B cell (primary cell): ENCODE data around the gene CPA5. TPM values are rescaled to one million over a fixed set of nuclear protein-coding genes. Genes with fewer than 3 reads are reported as not detected.

Source experiments
- ATAC-seq: fragments of 200-7000 bp; cut with Tn5 transposase; one replicate; pipeline ENCODE4 v1.10.0; 2021; ENCODE audit warnings: low read depth, mild to moderate bottlenecking, moderate number of reproducible peaks, moderate library complexity
- CTCF ChIA-PET: fragments of 350-600 bp; sonication (Branson Sonifier 250); formaldehyde crosslinking; loops from one replicate; lab custom pipeline; 2021; ENCODE audit warnings: antibody characterized with exemption, inconsistent platforms; lab: Charles Lee
- POLR2A ChIA-PET: fragments of 350-600 bp; sonication (Branson Sonifier 250); formaldehyde crosslinking; loops from one replicate; lab custom pipeline; 2021; ENCODE audit warnings: antibody characterized with exemption; lab: Charles Lee
- DNase-seq: peaks from one replicate; pipeline ENCODE4 v3.0.0; 2013
- H2AFZ ChIP-seq: 2 replicates; pipeline ENCODE4 v1.6.1; 2012; ENCODE audit warnings: mild to moderate bottlenecking, low read depth, low read length; ENCODE audit not compliant: insufficient read depth, poor library complexity, severe bottlenecking
- H3K27ac ChIP-seq, 2 donors: 1 replicate in 1 of 2; 2 replicates in 1 of 2; pipeline ENCODE4 v1.5.1; 2012 to 2013; ENCODE audit warnings: low read length in 2 of 2, mild to moderate bottlenecking in 2 of 2, moderate library complexity in 1 of 2
- H3K27me3 ChIP-seq, 4 experiments: fragments of 200-600 bp in 1 of 4; sonication (generic) in 1 of 4; replicated peaks in 1 of 4; 1 replicate in 2 of 4; 2 replicates in 2 of 4; pipeline versions ENCODE4 v1.6.1 to v1.7.0; 2013 to 2016; ENCODE audit warnings: low read length in 3 of 4, mild to moderate bottlenecking in 2 of 4, mixed read lengths in 1 of 4, moderate library complexity in 1 of 4; ENCODE audit not compliant: insufficient read depth in 4 of 4, control insufficient read depth in 3 of 4; ENCODE audit errors: control extremely low read depth in 1 of 4
- H3K36me3 ChIP-seq, 2 experiments: replicated peaks in 1 of 2; 1 replicate in 1 of 2; 2 replicates in 1 of 2; pipeline versions ENCODE4 v1.6.1 to v1.7.1; 2013; ENCODE audit warnings: low read length in 1 of 2; ENCODE audit not compliant: insufficient read depth in 2 of 2, control insufficient read depth in 1 of 2; ENCODE audit errors: control extremely low read depth in 1 of 2, extremely low read depth in 1 of 2
- H3K4me1 ChIP-seq, 2 donors: fragments of 200-600 bp in 1 of 2; sonication (generic) in 1 of 2; 1 replicate in 1 of 2; 2 replicates in 1 of 2; pipeline versions ENCODE4 v1.5.1 to v1.6.1; 2013 to 2017; ENCODE audit warnings: low read length in 2 of 2; ENCODE audit not compliant: control insufficient read depth in 2 of 2, insufficient read depth in 2 of 2
- H3K4me2 ChIP-seq: replicated peaks from 2 replicates; pipeline ENCODE3; 2012; ENCODE audit warnings: mild to moderate bottlenecking, low read depth, low read length; ENCODE audit not compliant: poor library complexity, severe bottlenecking
- H3K4me3 ChIP-seq, 5 experiments: fragments of 200-600 bp in 1 of 5; sonication (generic) in 1 of 5; 1 replicate in 3 of 5; 2 replicates in 2 of 5; pipeline versions ENCODE4 v1.5.1 to v1.7.0; 2011 to 2016; ENCODE audit warnings: low read length in 4 of 5, mild to moderate bottlenecking in 4 of 5, low read depth in 2 of 5, control low read depth in 1 of 5, moderate library complexity in 1 of 5; ENCODE audit not compliant: insufficient read depth in 1 of 5; ENCODE audit errors: control extremely low read depth in 1 of 5, extremely low read depth in 1 of 5
- H3K79me2 ChIP-seq: fragments of 200-600 bp; sonication (generic); one replicate; pipeline ENCODE4 v1.6.0; 2016; ENCODE audit warnings: low read length; ENCODE audit not compliant: control insufficient read depth, insufficient read depth
- H3K9ac ChIP-seq: fragments of 200-600 bp; sonication (generic); 2 replicates; pipeline ENCODE4 v1.6.1; 2017; ENCODE audit warnings: mild to moderate bottlenecking, low read length, moderate library complexity
- H3K9me3 ChIP-seq, 3 donors: one replicate each; pipeline versions ENCODE4 v1.6.1 to v1.7.1; 2013; ENCODE audit warnings: low read length in 2 of 3; ENCODE audit not compliant: control insufficient read depth in 2 of 3, insufficient read depth in 1 of 3; ENCODE audit errors: control extremely low read depth in 1 of 3
- H4K20me1 ChIP-seq: 2 replicates; pipeline ENCODE4 v1.6.0; 2012; ENCODE audit warnings: mild to moderate bottlenecking, low read length; ENCODE audit not compliant: insufficient read depth, control insufficient read depth, poor library complexity, severe bottlenecking
- H3K27ac Mint-ChIP-seq: one replicate; pipeline ENCODE4 v1.8.0; 2021; ENCODE audit warnings: mixed read lengths
- H3K27me3 Mint-ChIP-seq: one replicate; pipeline ENCODE4 v1.8.0; 2021; ENCODE audit warnings: mixed read lengths
- H3K4me1 Mint-ChIP-seq: one replicate; pipeline ENCODE4 v1.8.0; 2021; ENCODE audit warnings: mixed read lengths
- H3K4me3 Mint-ChIP-seq: one replicate; pipeline ENCODE4 v1.8.0; 2021; ENCODE audit warnings: mixed read lengths
- H3K9me3 Mint-ChIP-seq: one replicate; pipeline ENCODE4 v1.8.0; 2022; ENCODE audit warnings: mixed read lengths; ENCODE audit not compliant: insufficient read depth
- EZH2 ChIP-seq: IDR thresholded peaks from 2 replicates; pipeline ENCODE4 v1.6.1; 2012; ENCODE audit warnings: borderline replicate concordance, low read depth, mild to moderate bottlenecking, moderate library complexity, low read length; ENCODE audit not compliant: insufficient read depth, poor library complexity, severe bottlenecking
- WGBS: methylation state at CpG from one replicate; pipeline ENCODE4 v1.1.5; 2013; ENCODE audit warnings: missing lambda C conversion rate; ENCODE audit not compliant: insufficient coverage; 5-methylcytosine and 5-hydroxymethylcytosine counted together
- intact Hi-C: fragments of 100-400 bp; cut with micrococcal nuclease; formaldehyde crosslinking; loops from one replicate; pipeline ENCODE4 v1.10.0; 2022
- polyA plus RNA-seq: library from polyadenylated mRNA; depleted of rRNA; stranded (reverse); fragments of >200 nt; gene quantifications from 2 replicates; pipeline ENCODE4 v1.2.3, GENCODE V29; 2012
- total RNA-seq, 2 donors: library from RNA; stranded (reverse); fragments of 120-200 nt in 1 of 2; gene quantifications; 1 replicate in 1 of 2; 2 replicates in 1 of 2; pipeline versions ENCODE4 v1.2.3 to v1.2.4, GENCODE V29; 2013 to 2022
- TF ChIP-seq, protein P1 (sequence below): fragments of 200-600 bp; IDR thresholded peaks from one replicate; pipeline ENCODE4 v1.8.0; 2022; ENCODE audit warnings: antibody characterized with exemption, mild to moderate bottlenecking

CPA5 gene
- total and polyA plus RNA-seq, 2 donors (not counting 1 experiment from before 2014, with no cell fraction given), result not detected

- H3K79me2 ChIP-seq, result no peaks in the 10 kb centered on the region
- H3K4me1 Mint-ChIP-seq, result no peaks in the 10 kb centered on the region
- WGBS, result 98% methylated on average over 11 of the region's 20 CpGs
Observed at GRCh38 chr7:130352194-130353074, 7.8 kb downstream of the CPA5 start.

GRCh38 chr7:130353196-130353595 lies 8.6 kb downstream of the CPA5 start:
- Histone ChIP-seq H3K9me3 (no peaks in the 10 kb centered on the region), H3K4me3 (no peak overlapping the region), H3K9ac (no peak overlapping the region), H3K79me2 (no peaks in the 10 kb centered on the region), H3K4me1 (no peaks in the 10 kb centered on the region), H3K36me3 (no peaks in the 10 kb centered on the region), H3K27me3 (no peaks in the 10 kb centered on the region), H3K4me2 (no peak overlapping the region), H4K20me1 (no peaks in the 10 kb centered on the region), H3K27ac (no peak overlapping the region), H2AFZ (no peak overlapping the region)
- H3K27ac Mint-ChIP-seq, result no peak overlapping the region
- ChIA-PET POLR2A (no interaction called here), CTCF (no interaction called here)
- no peaks in the 10 kb centered on the region for H3K4me1 Mint-ChIP-seq
- peaks cover 18% of the 10 kb centered on the region for H3K27me3 Mint-ChIP-seq
- ATAC-seq, result no peak
- no peak for DNase-seq
- WGBS, result 100% methylated on average over 6 of the region's 7 CpGs
- no peaks in the 10 kb centered on the region for H3K9me3 Mint-ChIP-seq
- intact Hi-C loops, result no loop called here
- no peak for TF ChIP-seq EZH2
- TF ChIP-seq, protein P1, sequence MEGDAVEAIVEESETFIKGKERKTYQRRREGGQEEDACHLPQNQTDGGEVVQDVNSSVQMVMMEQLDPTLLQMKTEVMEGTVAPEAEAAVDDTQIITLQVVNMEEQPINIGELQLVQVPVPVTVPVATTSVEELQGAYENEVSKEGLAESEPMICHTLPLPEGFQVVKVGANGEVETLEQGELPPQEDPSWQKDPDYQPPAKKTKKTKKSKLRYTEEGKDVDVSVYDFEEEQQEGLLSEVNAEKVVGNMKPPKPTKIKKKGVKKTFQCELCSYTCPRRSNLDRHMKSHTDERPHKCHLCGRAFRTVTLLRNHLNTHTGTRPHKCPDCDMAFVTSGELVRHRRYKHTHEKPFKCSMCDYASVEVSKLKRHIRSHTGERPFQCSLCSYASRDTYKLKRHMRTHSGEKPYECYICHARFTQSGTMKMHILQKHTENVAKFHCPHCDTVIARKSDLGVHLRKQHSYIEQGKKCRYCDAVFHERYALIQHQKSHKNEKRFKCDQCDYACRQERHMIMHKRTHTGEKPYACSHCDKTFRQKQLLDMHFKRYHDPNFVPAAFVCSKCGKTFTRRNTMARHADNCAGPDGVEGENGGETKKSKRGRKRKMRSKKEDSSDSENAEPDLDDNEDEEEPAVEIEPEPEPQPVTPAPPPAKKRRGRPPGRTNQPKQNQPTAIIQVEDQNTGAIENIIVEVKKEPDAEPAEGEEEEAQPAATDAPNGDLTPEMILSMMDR, result no peak
- no peak overlapping the region for H3K4me3 Mint-ChIP-seq

More at GRCh38 chr7:130352194-130353074, 7.8 kb downstream of the CPA5 start:
- Mint-ChIP-seq H3K9me3 (no peaks in the 10 kb centered on the region), H3K4me3 (no peak overlapping the region), H3K27ac (no peak overlapping the region), H3K27me3 (peaks cover 18% of the 10 kb centered on the region)
- Histone ChIP-seq H3K9ac (no peak overlapping the region), H3K36me3 (no peaks in the 10 kb centered on the region), H3K9me3 (no peaks in the 10 kb centered on the region), H3K4me1 (no peaks in the 10 kb centered on the region), H3K27me3 (no peaks in the 10 kb centered on the region), H2AFZ (no peak overlapping the region), H3K4me3 (no peak overlapping the region), H3K4me2 (no peak overlapping the region), H4K20me1 (no peaks in the 10 kb centered on the region), H3K27ac (no peak overlapping the region)
- ChIA-PET POLR2A (no interaction called here), CTCF (no interaction called here)
- ATAC-seq, result no peak
- no peak for TF ChIP-seq EZH2
- TF ChIP-seq, protein P1, result no peak
- intact Hi-C loops, result no loop called here
- no peak for DNase-seq
